ENCODE results near the gene GNB5.
"Not testable (repeated sequence)": the region's sequence is repeated elsewhere in the genome, so short reads cannot be mapped to it uniquely, and the experiment has no call there.

GNB5 gene

DNA sequence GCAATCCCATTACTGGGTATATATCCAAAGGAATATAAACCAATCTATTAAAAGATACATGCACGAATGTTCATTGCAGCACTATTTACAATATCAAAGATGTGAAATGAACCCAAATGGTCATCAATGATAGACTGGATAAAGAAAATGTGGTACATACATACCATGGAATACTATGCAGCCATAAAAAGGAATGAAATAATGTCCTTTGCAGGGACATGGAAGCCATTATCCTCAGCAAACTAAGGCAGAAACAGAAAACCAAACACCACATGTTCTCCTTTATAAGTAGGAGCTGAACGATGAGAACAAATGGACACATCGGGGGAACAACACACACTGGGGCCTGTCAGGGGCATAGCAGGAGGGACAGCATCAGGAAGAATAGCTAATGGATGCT, 21.0 kb downstream of the GNB5 start:
- not testable (repeated sequence) for DNase-seq (ENCODE audit: low read depth in 2 of 3, low spot score in 2 of 3)

DNA sequence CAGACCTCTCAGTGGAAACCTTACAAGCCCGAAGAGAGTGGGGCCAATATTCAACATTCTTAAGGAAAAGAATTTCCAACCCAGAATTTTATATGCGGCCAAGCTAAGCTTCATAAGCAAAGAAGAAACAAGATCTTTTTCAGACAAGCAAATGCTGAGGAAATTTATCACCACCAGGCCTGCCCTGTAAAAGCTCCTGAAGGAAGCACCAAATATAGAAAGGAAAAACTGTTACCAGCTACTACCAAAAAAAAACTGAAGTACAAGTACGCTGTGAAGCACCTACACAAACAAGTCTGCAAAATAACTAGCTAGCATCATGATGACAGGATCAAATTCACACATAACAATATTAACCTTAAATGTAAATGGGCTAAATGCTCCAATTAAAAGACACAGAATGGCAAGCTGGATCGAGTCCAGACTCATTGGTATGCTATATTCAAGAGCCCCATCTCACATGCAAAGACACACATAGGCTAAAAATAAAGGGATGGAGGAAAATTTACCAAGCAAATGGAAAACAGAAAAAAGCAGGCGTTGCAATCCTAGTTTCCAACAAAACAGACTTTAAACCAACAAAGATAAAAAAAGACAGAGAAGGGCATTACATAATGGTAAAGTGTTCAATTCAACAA, 25.6 kb downstream of the GNB5 start:
- not testable (repeated sequence) for DNase-seq (ENCODE audit: low read depth in 2 of 3, low spot score in 2 of 3)

DNA sequence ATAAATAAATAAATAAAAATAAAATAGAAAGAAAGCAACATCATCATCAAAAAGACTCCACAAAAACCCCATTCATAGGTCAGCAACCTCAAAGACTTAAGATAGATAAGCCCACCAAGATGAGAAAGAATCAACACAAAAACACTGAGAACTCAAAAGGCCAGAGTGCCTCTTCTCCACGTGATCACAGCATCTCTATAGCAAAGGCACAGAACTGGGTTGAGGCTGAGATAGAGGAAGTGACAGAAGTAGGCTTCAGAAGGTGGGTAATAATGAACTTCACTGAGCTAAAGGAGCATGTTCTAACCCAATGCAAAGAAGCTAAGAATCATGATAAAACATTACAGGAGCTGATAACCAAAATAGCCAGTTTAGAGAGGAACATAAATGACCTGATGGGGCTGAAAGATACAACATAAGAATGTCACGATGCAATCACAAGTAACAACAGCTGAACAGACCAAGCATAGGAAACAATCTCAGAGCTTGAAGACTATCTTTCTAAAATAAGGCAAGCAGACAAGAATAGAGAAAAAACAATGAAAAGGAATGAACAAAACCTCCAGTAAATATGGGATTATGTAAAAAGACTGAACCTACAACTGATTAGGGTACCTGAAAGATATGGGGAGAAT, 26.4 kb downstream of the GNB5 start:
- DNase-seq (ENCODE audit: low read depth in 2 of 3, low spot score in 2 of 3): no peak

DNA sequence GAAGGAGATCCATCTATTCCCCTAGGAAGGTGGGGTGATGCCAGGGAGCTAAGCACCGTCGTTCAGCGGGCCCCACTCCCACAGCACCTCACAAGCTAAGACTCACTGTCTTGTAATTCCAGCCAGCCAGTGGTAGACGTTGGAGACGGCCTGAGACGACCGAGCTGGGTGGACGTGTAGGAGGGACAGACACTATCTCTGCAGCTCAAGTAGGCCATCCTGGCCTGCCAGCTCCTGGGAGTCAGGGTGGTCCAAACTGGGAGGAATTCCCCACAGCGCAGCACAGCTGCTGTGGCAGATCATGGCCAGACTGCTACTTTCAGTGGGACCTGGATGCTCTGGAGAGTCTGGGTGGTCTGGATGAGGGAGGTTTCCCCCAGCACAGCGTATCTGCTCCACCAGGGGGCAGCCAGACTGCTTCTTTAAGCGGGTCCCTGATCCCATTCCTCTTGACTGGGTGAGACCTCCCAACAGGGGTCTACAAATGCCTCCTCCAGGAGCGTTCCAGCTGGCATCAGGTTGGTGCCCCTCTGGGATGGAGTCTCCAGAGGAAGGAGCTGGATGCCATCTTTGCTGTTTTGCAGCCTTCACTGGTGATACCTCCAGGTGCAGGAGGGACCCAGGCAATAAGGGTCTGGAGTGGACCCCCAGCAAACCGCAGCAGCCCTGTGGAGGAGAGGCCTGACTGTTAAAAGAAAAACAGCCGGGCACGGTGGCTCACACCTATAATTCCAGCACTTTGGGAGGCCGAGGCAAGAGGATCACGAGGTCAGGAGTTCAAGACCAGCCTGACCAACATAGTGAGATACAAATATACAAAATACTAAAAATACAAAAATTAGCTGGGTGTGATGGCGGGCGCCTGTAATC, 27.6 kb downstream of the GNB5 start:
- DNase-seq (ENCODE audit: low read depth in 2 of 3, low spot score in 2 of 3): no peak

DNA sequence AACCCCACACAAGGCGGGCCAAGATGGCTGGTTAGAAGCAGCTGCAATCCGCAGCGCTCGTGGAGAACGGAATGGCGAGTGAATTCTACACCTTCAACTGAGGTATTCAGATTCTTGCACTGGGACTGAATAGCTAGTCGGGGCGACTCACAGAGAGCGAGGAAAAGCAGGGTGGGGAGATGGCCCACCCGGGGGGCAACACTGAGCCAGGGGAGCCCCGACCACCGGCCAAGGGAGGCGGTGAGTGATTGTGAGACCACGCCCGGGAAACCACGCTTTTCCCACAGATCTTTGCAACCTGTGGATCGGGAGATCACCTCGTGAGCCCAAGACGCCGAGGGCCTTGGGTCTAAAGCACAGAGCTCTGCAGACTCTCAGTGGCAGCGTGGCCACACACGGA, 28.3 kb downstream of the GNB5 start:
- no peak for DNase-seq (ENCODE audit: low read depth in 2 of 3, low spot score in 2 of 3)

DNA sequence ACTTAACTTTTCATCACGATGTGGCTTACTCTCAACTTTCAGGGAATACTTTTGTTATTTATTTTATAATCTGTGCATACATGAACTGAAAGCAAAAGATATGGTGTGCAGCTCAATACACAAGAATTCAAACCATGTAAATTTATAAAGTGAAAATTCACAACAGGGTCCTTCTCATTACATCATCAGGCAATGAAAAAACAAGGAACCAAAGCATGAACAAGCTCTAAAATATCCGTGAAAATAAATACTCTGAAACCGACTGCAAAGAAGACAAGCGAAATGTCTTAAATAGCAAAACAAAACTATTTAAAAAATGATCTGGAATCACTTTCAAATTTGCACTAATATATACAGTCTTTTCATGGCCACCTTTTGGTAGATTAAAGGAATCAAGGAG, 28.9 kb downstream of the GNB5 start:
- DNase-seq (ENCODE audit: low read depth in 2 of 3, low spot score in 2 of 3): no peak

DNA sequence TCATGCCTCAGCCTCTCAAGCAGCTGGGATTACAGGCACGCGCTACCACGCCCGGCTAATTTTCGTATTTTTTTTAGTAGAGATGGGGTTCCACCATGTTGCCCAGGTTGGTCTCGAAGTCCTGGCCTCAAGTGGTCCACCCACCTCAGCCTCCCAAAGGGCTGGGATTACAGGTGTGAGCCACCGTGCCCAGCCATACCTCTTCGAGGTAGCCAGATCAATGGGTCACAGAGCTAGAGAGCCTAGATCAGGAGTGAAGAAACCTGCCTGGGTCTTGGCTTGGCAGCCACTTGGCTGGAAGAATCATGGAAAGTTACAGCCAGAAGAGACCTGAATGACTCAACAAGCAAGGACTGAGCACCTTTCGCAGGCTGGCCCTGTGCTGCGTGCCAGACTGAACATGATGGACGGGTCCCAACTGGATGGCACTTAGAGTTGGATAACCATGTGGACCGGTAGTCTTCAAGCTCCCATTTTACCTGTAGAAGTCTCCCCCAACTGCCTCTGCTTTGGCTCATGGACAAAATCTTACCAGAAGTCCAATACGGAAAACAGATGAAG, 29.7 kb downstream of the GNB5 start:
- DNase-seq (ENCODE audit: low read depth in 2 of 3, low spot score in 2 of 3): no peak

DNA sequence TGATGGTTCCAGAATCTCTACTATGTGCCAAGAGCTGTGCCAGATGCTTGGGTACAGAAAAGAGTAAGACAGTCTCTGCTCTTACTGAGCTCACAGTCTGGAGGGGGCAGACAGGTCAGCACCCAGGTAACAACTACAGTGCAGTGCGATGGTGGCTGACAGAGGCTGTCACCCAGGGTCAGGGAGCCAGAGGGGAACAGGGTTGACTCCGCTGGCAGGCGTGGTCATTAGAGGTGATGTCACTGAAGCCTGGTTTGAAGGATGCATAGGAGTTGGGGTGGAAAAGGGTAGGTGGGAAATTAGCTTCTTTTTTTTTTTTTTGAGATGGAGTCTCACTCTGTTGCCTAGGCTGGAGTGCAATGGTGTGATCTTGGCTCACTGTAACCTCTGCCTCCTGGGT, 31.5 kb downstream of the GNB5 start:
- DNase-seq (ENCODE audit: low read depth in 2 of 3, low spot score in 2 of 3): no peak

DNA sequence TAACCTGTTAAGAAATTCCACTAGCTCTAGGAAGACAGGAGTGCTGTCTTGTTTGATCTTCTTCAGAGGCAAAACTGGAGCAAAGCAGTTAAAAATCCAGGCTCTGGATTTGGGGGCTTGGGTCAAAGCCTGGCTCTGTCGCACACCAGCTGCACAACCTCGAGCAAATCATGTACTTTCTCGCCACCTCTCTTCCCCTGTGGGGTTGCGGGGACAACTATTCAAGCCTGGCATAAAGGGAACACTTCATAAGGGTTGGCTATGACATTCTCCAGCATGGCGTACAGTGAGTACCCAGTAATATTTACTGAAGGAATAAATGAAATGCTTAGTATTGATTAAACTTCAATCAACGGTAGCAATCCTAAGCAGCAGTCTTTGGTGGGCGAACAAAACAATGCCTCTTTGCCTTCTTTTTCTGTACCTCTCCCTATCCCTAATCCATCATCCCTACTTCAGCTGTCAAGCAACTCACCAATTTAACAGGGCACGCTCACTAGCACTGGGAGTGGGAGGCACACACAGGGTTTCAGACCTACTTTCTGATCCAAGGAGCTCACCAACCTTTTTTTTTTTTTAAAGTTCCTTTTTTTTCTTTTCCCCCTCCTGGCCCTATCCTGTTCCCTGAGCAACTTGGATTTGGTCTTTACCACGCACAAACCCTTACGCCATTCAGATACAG, 33.0 kb downstream of the GNB5 start:
- no peak for DNase-seq (ENCODE audit: low read depth in 2 of 3, low spot score in 2 of 3)

DNA sequence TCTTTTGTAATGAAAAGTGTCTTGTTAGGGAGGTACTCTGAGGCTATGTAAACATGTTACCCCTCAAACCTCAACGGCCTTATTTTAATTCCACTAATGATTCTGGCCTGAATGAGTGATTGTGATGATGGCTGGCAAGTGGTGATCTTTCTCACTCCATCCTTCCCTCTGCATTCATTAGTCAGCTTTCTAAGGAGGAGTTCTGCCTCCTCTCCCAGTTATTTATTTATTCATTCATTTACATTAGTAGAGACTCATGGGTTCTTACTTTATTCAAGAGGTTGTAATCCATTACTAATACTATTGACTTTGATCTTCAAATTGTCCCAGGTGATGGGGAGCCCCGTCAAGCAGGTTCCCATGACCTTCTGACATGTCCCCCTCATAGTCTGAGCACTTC, 35.3 kb downstream of the GNB5 start:
- no peak for DNase-seq (ENCODE audit: low read depth in 2 of 3, low spot score in 2 of 3)

DNA sequence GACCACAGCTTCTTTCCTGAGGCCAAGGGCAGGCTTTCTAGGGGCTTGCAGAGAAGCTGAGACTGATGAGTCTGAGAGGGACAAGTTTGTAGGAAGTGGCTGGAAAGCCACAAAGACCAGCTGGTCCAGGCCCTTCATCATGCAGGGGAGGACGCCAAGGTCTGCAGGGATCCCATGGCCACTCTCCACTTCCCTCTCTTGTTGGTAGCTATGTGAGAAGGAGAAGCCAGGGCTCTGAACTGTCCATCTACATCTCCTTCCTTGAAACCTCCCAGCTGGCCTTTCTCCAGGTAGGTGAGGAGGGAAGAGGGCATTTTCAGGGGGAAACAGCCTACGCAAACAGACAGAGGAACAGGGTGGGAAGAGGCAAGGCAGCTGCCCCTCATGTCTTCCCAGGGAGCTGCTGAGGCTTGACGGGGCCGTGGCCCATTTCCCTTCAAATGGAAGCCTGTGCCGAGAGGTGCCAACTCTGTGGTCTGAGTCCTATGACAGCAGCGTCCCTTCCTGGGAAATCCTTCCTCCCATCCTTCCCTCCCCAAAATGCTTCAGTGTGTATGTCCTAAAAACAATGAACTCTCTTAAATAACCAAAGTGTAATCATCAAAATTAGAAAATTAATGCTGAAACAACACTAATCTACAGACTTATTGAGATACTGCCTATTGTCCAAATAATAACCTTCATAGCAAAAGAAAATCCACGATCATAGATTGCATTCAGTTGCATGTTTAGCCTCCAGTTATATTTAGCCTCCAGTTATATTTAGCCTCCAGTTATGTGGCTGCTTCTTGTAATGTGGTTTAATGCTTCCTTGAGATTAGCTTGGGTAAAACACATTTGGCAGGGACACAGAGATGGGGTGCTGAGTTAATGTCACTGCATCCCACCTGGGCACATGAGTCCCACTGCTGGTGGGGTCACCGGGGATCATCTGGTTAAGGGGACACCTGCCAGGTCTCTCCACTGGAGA, 36.0 kb downstream of the GNB5 start:
- no peak for DNase-seq (ENCODE audit: low read depth in 2 of 3, low spot score in 2 of 3)

DNA sequence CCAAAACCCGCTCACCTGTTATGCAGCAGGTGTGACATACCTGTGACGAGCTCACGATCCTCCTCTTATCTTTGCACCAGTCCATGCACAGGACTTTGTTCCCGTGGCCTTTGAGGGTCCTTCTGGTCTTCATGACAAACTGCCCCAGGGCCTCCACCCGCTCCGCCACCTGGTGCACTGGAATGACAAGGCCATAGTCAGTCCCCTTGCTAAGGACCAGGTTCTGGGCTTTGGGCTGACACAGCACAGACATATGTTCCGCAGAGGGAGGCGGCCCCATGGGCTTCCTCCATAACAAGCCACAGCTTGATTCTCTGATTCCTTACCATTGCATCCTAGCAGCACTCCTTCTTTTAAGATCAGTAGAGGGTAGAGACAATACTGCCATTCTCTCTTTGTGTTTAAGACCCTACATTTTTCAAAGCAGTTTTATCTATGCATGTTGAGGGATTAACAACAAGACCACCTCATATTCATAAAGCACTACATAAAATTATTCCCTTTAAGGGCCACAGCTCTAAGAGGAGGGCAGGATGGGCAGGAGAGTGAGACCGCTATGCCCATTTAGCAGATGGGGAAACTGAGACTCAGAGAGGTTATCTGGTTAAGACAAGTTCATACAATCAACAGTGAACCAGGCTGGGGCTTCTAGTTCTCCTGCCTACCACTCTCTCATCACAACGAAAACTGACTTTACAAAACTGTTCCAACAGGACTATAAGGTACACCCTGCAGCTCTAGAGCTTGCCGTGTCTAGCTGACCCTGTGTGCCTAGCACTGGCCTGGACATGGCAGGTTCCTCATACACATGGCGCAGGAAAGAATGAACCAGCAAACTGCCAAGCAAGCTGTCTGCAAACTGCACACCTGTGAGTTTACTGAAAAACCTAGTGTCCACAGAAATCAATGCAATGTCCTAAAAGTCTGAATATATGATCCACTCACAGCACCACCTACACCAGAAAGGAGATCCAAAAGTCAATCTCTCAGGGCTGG, 37.0 kb downstream of the GNB5 start:
- DNase-seq (ENCODE audit: low read depth in 2 of 3, low spot score in 2 of 3): no peak

DNA sequence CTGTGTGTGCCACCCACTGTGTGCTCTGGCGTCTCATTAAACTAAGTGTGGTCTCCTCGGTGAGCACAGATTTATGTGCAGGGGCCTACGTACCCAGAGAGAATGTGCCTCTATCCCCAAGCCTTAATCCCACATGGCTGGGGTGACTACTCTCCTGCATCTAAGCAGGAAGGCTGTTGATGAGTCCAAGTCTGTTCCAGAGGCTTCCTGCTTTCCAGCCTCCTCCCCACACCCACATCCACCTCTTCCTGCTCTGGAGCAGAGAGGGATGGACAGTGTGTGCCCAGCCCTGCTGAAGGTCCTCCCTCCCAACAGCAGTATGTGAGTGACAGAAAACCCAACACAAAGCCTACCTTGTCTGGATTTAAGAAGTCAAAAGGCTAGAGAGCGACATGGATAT, 39.8 kb downstream of the GNB5 start:
- DNase-seq (ENCODE audit: low read depth in 2 of 3, low spot score in 2 of 3): no peak

DNA sequence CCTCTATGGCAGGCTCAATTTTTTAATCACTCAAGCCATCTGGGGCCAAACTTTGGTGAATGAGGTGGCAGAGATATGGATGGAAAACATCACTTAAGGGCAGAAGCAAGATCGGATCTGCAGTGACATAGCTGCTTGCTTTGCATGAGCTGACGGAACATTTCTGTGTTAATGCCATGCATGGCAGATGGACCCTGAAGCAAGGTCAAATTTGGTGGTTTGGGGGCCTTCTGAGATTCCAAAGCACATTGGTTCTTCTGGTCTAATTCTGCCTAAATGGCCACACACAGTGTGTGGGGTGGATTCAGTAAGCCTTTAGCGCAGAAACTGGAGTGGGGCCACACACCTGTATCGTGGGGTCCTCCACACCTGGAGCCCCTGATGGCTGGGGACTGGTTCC, 40.3 kb downstream of the GNB5 start:
- DNase-seq (ENCODE audit: low read depth in 2 of 3, low spot score in 2 of 3): no peak

DNA sequence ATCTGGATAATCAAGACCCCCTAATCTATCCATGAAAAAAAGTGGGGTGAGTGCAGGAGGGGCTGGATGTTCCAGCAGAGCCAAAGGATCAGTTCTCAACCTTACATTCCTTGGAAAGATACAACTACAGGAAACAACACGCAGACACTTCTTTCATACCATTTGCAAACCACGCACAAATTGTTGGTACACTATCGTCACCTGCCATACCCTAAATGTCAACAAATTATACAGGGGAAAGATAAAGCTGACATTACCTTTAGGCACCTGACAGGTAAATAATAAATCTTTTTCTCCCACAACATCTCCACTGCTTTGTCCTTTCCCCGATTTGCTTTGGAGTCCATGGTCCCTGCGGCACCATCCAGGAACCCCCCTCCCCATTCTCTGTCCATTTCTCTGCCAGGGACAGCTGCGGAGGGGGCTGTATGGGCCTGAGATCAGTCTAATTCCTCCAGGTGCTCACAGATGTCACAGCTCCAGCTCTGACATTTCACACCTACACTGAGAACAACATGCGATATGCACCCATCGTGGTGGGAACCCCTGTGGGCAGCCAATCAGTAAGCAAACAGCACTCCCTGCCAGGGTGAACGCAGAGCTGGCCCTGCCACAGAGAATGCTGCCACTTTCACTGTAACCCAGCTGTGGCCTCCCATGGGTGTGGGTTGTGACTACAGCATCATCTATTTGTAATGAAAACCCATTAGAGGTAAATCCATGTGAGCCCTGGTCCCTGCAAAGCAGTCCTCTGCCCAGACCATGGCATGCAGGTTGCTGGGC, 41.0 kb downstream of the GNB5 start:
- no peak for DNase-seq (ENCODE audit: low read depth in 2 of 3, low spot score in 2 of 3)

DNA sequence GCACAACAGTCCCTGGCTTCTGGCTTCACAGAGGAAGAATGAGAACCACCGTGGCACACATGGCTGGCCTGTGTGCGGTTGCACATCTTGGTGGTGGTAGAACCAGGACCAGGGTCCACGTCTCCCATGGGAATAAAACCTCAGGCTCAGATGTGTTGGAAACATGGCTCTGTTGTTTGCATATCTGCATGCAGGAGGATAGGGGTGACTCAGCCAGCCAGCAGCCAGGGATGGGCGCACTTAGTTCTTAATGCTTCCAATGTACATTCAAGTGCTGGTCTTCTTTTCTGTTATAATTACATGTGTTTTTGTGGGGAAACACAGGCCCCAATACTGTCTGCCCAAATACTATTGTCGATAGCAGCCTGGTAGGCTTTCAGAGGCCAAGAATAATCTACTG, 42.8 kb downstream of the GNB5 start:
- DNase-seq (ENCODE audit: low read depth in 2 of 3, low spot score in 2 of 3): no peak

DNA sequence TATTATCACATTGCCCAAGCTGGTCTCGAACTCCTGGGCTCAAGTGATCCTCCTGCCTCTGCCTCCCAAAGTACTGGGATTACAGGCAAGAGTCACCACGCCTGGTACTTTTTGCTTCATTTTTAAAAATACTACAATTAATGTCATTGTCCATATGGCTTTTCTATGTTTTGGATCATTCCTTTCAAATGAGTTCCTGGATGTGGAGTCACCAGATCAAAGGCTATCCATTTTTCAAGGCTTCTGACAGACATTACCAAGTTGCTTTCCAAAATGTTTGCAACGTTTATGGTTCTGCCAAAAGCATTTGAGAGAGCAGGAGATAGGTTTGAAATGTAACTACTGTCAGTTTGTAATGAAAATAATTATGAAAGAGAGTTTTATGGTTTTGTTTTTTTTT, 44.4 kb downstream of the GNB5 start:
- no peak for DNase-seq (ENCODE audit: low read depth in 2 of 3, low spot score in 2 of 3)

DNA sequence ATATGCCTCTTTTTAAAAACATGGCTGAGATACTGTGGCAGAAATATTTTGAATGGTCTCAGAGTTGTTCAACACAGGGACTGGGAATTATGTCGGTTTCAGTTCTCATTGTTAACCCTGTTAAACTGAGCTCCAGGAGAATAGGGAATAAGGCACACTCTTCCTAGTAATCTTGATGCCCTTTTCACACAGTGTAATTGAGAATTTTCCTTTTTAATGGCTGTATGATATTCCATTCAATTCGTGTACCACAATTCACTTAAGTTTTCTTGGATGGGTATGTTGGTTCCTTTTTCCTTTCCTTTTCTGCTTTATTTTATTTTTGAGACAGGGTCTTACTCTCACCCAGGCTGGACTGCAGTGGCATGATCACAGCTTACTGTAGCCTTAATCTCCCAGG, 44.9 kb downstream of the GNB5 start:
- no peak for DNase-seq (ENCODE audit: low read depth in 2 of 3, low spot score in 2 of 3)
